ENCODE measurements around the gene VPS11.

VPS11 gene

GRCh38 chr11:119120639-119121007 lies 53.0 kb downstream of the VPS11 start:
- DNase-seq (ENCODE audit: low read depth): peak; percentile 39
- no peak for TF ChIP-seq MYC (IDR thresholded peaks at IDR 0.05; ENCODE audit: low read depth, low read length)
- peak; percentile 12; the same call in 1 of the 2 replicates for TF ChIP-seq MAX (IDR thresholded peaks at IDR 0.05; ENCODE audit: low read depth, low read length)
- TF ChIP-seq, protein P1, sequence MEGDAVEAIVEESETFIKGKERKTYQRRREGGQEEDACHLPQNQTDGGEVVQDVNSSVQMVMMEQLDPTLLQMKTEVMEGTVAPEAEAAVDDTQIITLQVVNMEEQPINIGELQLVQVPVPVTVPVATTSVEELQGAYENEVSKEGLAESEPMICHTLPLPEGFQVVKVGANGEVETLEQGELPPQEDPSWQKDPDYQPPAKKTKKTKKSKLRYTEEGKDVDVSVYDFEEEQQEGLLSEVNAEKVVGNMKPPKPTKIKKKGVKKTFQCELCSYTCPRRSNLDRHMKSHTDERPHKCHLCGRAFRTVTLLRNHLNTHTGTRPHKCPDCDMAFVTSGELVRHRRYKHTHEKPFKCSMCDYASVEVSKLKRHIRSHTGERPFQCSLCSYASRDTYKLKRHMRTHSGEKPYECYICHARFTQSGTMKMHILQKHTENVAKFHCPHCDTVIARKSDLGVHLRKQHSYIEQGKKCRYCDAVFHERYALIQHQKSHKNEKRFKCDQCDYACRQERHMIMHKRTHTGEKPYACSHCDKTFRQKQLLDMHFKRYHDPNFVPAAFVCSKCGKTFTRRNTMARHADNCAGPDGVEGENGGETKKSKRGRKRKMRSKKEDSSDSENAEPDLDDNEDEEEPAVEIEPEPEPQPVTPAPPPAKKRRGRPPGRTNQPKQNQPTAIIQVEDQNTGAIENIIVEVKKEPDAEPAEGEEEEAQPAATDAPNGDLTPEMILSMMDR (IDR thresholded peaks at IDR 0.05; ENCODE audit: low read depth, low read length): no peak
- no peak for TF ChIP-seq POLR2A (IDR thresholded peaks at IDR 0.05; ENCODE audit: extremely low read depth, insufficient read length)
- peak overlapping the region; percentile 51 for H3K4me3 ChIP-seq (ENCODE audit: low read depth, low read length)

- peak; percentile 100 for DNase-seq (ENCODE audit: low read depth)
- TF ChIP-seq MAX (IDR thresholded peaks at IDR 0.05; ENCODE audit: low read depth, low read length) (peak; percentile 97), MYC (IDR thresholded peaks at IDR 0.05; ENCODE audit: low read depth, low read length) (peak; percentile 96), POLR2A (IDR thresholded peaks at IDR 0.05; ENCODE audit: extremely low read depth, insufficient read length) (peak; percentile 86)
- TF ChIP-seq, protein P1 (IDR thresholded peaks at IDR 0.05; ENCODE audit: low read depth, low read length): no peak
These were observed 53.6 kb downstream of the VPS11 start, which contains the start of gene HINFP for GRCh38 chr11:119121008-119121810. Gene HINFP, plus strand, starts transcription at chr11:119121580. Its CDS starts 5,365 bp downstream, at chr11:119126945.

DNA sequence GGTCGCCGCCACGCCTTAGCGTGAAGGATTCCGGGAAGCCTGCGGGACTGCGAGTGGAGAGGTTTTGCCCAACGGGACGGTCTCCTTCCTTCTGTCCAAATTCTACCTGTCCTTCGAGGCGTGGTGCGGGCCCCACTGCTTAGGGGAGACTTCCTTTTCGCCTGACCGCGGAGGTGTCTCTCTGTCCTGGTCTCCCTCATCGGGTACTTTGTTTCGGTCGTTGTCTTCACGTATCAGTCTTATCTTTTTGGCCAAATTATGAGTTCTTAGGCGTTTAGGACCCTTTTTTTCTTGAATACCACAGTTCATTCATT lies 54.1 kb downstream of the VPS11 start:
- no peak for DNase-seq (ENCODE audit: low read depth)
- H3K4me3 ChIP-seq (ENCODE audit: low read depth, low read length): peak overlapping the region; percentile 87
- TF ChIP-seq MYC (IDR thresholded peaks at IDR 0.05; ENCODE audit: low read depth, low read length): no peak
- TF ChIP-seq, protein P1 (IDR thresholded peaks at IDR 0.05; ENCODE audit: low read depth, low read length): no peak
- no peak for TF ChIP-seq POLR2A (IDR thresholded peaks at IDR 0.05; ENCODE audit: extremely low read depth, insufficient read length)
- TF ChIP-seq MAX (IDR thresholded peaks at IDR 0.05; ENCODE audit: low read depth, low read length): no peak

More at GRCh38 chr11:119121008-119121810, 53.6 kb downstream of the VPS11 start, which contains the start of gene HINFP:
- peak within 1 kb of the TSS; percentile 87 for H3K4me3 ChIP-seq (ENCODE audit: low read depth, low read length)

DNA sequence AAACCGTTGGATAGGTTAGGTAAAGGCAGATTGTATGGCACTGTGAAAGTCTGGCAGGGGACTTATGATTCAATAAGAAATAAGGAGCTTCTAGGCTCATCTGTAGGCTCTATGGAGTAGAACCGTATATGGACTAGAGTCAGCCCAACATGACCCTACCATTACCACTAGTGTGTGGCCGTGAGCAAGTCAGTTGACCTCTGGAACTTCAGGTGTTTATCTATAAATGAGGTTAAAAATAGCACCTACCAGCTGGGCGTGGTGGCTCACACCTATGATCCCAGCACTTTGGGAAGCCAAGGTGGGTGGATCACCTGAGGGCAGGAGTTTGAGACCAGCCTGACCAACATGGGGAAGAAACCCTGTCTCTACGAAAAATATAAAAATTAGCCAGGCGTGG lies 58.2 kb downstream of the VPS11 start:
- H3K4me3 ChIP-seq (ENCODE audit: low read depth, low read length): no peak overlapping the region
- DNase-seq (ENCODE audit: low read depth): no peak
- TF ChIP-seq, protein P1 (IDR thresholded peaks at IDR 0.05; ENCODE audit: low read depth, low read length): no peak
- TF ChIP-seq MYC (IDR thresholded peaks at IDR 0.05; ENCODE audit: low read depth, low read length): no peak
- no peak for TF ChIP-seq MAX (IDR thresholded peaks at IDR 0.05; ENCODE audit: low read depth, low read length)
- no peak for TF ChIP-seq POLR2A (IDR thresholded peaks at IDR 0.05; ENCODE audit: extremely low read depth, insufficient read length)

- no peak for DNase-seq (ENCODE audit: low read depth)
- no peak overlapping the region for H3K4me3 ChIP-seq (ENCODE audit: low read depth, low read length)
- TF ChIP-seq, protein P1 (IDR thresholded peaks at IDR 0.05; ENCODE audit: low read depth, low read length): no peak
- TF ChIP-seq POLR2A (IDR thresholded peaks at IDR 0.05; ENCODE audit: extremely low read depth, insufficient read length) (no peak), MYC (IDR thresholded peaks at IDR 0.05; ENCODE audit: low read depth, low read length) (no peak), MAX (IDR thresholded peaks at IDR 0.05; ENCODE audit: low read depth, low read length) (no peak)
These were observed 59.2 kb downstream of the VPS11 start for GRCh38 chr11:119126675-119127268.

Measured in NB4 (cell line).